GM23338 (cell line): ENCODE results near the gene PARVG.

ENCODE experiments used
- CREB1 ChIP-seq: fragments of 250-450 bp; sonication (Bioruptor Pico); IDR thresholded peaks from 2 replicates; pipeline ENCODE4 v1.5.0; 2020; ENCODE audit warnings: low read depth, mild to moderate bottlenecking, moderate library complexity
- CTCF ChIP-seq, 2 experiments: fragments of 200-600 bp in 1 of 2; sonication (generic) in 1 of 2; conservative IDR thresholded peaks; 2 replicates each; pipeline versions ENCODE4 v1.5.1 to v1.6.1; 2016 to 2017; ENCODE audit warnings: antibody characterized with exemption in 2 of 2, low read depth in 2 of 2, mild to moderate bottlenecking in 2 of 2, moderate library complexity in 1 of 2
- EZH2 ChIP-seq: fragments of 200-600 bp; sonication (generic); IDR thresholded peaks from one replicate; pipeline ENCODE4 v1.8.0; 2017; ENCODE audit warnings: antibody characterized with exemption, mild to moderate bottlenecking, low read depth; ENCODE audit not compliant: unreplicated experiment
- EZH2phosphoT487 ChIP-seq: fragments of 200-600 bp; sonication (generic); IDR thresholded peaks from one replicate; pipeline ENCODE4 v1.8.1; 2018; ENCODE audit warnings: antibody characterized with exemption; ENCODE audit not compliant: unreplicated experiment
- NANOG ChIP-seq: IDR thresholded peaks from 2 replicates; pipeline ENCODE4 v1.6.1; 2016; ENCODE audit warnings: antibody characterized with exemption, borderline replicate concordance
- POLR2AphosphoS5 ChIP-seq: IDR thresholded peaks from 2 replicates; pipeline ENCODE4 v1.6.1; 2016; ENCODE audit warnings: antibody characterized with exemption, low read depth

- TF ChIP-seq POLR2AphosphoS5 (no peak), CREB1 (no peak), CTCF (conservative IDR thresholded peaks at IDR 0.05; ENCODE audit: low read depth in 2 of 2) (no peak), NANOG (no peak), EZH2 (no peak), EZH2phosphoT487 (no peak)
These were observed 20.9 kb downstream of the PARVG start for GRCh38 chr22:44201665-44202064.
